ENCODE data around the gene APBB1.

APBB1 gene

DNA sequence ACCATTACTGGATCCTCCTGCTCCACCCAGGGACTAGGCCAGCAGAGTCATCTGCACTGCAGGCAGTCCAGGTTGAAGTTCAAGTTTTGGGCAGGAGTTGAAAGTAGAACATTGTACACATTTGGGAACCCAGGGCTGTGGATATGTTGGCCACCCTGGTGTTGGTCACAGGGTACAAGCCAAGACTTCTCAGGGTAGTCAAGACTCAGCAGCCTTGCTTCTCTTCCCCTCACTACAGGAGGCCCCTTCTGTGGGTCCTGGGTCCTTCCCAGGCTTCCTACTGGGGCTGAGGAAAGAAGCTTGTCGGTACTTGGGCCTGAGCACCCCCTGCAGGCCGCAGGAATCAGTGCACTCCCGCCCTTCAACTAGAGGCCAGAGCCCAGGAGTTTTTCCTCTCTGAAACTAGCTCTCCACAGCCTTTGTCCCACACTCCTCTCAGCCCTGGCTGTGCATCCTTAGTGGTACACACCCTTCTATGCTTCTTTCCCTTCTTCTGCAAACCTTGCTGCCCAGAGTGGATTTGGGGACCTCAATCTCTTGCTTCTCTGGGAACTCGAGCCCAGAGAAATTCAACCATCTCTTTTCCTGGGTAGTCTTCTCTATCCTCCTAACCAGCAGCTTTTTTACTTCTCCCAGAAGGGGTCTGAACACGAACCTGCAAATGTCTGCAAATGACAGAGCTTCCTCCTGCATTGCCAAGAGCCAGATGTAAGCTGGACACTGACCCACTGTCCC is 24.5 kb upstream of the APBB1 start:
- Histone ChIP-seq H3K27me3 (ENCODE audit: control insufficient read depth in 5 of 5, insufficient read depth in 4 of 5, low read length in 5 of 5) (no peaks in the 10 kb centered on the region), H3K36me3 (ENCODE audit: control insufficient read depth in 5 of 5, insufficient read depth in 5 of 5, low read length in 5 of 5) (peaks cover 0 to 11% (median 9%) of the 10 kb centered on the region in 5 donors), H3K4me1 (ENCODE audit: control insufficient read depth in 5 of 5, insufficient read depth in 5 of 5, low read length in 5 of 5) (peaks cover 0 to 3% (median 0%) of the 10 kb centered on the region in 5 donors), H3K9ac (ENCODE audit: low read length in 5 of 5) (no peak overlapping the region), H3K4me3 (ENCODE audit: low read depth in 1 of 5, low read length in 5 of 5) (no peak overlapping the region), H3K27ac (ENCODE audit: low read depth, low read length) (no peak overlapping the region), H3K9me3 (ENCODE audit: control insufficient read depth in 5 of 5, low read length in 5 of 5) (no peaks in the 10 kb centered on the region)

DNA sequence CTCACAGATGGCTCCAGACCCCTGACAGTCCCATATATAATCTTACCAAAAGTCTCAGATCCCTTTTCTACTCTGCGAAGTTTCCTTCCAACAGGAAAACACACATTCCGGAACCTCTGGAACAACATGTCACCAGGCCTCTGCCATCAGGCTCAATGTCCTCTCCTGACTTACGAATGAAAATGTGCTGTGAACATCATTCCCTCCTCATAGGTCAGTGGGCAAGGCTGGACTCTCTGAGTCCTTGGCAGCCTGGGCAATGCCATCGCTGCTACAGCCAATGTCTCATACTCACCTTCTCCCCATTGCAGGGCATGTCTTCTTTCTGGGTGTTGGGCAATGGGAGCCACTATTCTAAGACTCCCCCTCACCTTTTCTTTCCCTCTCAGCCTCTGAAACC is 23.5 kb upstream of the APBB1 start:
- Histone ChIP-seq H3K9me3 (ENCODE audit: control insufficient read depth in 5 of 5, low read length in 5 of 5) (no peaks in the 10 kb centered on the region), H3K9ac (ENCODE audit: low read length in 5 of 5) (no peak overlapping the region), H3K4me1 (ENCODE audit: control insufficient read depth in 5 of 5, insufficient read depth in 5 of 5, low read length in 5 of 5) (peaks cover 0 to 3% (median 0%) of the 10 kb centered on the region in 5 donors), H3K4me3 (ENCODE audit: low read depth in 1 of 5, low read length in 5 of 5) (no peak overlapping the region), H3K27ac (ENCODE audit: low read depth, low read length) (no peak overlapping the region), H3K27me3 (ENCODE audit: control insufficient read depth in 5 of 5, insufficient read depth in 4 of 5, low read length in 5 of 5) (no peaks in the 10 kb centered on the region), H3K36me3 (ENCODE audit: control insufficient read depth in 5 of 5, insufficient read depth in 5 of 5, low read length in 5 of 5) (peaks cover 0 to under 1% (median under 1%) of the 10 kb centered on the region in 5 donors)

DNA sequence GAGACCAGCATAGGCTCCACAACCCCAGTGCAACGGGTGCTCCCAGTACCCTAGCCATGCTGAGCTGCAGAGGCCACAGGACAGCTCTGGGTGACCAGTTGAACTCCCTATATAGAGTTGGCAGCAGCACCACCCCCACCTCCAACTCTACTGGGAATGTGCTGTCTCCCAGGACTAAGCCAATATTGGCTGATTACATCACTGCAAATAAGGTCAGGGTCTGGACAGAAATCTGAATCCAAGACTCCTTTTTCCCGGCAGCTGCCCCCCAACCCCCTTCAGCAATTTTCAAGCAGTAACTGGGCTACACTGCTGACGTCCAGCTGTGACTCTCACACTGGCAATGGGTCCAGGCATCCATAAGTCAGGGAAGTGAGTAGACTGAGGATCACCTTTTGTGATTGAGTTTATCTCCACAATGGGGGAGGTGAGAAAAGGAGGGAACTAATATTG is 22.0 kb upstream of the APBB1 start, which contains the start of gene HPX:
TSS of gene HPX (minus strand) at position 82 of the 453 bp plus-strand sequence. CDS start at position 58, 24 bp downstream.
- Histone ChIP-seq H3K4me1 (ENCODE audit: control insufficient read depth in 5 of 5, insufficient read depth in 5 of 5, low read length in 5 of 5) (peaks cover 0 to 3% (median 0%) of the 10 kb centered on the region in 5 donors), H3K9ac (ENCODE audit: low read length in 5 of 5) (no peak within 1 kb of the TSS), H3K4me3 (ENCODE audit: low read depth in 1 of 5, low read length in 5 of 5) (no peak within 1 kb of the TSS), H3K9me3 (ENCODE audit: control insufficient read depth in 5 of 5, low read length in 5 of 5) (no peaks in the 10 kb centered on the region), H3K27me3 (ENCODE audit: control insufficient read depth in 5 of 5, insufficient read depth in 4 of 5, low read length in 5 of 5) (no peaks in the 10 kb centered on the region), H3K36me3 (ENCODE audit: control insufficient read depth in 5 of 5, insufficient read depth in 5 of 5, low read length in 5 of 5) (no peaks in the 10 kb centered on the region), H3K27ac (ENCODE audit: low read depth, low read length) (no peak within 1 kb of the TSS)

DNA sequence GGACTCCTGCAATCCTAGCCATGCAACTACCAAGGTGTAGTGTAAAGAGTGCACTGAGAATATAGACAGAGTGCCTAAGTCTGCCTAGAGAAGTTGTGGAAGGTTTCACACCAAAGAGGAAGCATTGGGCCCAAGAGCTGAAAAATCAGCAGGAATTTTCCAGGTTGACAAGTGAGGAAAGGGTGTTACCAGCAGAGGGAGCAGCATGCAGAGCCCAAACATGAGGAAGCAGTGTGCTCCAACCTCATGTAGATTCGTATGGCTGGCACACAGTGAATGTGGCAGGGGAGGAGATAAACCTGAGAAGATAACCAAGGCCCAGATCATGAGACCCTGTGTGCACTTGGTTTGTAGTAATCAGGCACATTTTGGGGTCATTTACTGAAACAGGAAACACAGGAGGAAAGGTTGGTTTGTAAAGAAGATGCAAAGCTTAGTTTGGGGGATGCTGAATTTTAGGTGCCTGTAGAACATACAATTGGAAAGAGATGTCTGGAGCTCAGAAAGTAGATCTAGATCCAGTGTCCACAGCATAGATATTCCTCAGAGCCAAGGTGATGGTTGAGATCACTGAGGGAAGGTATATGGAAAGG is 20.2 kb upstream of the APBB1 start:
- Histone ChIP-seq H3K36me3 (ENCODE audit: control insufficient read depth in 5 of 5, insufficient read depth in 5 of 5, low read length in 5 of 5) (no peaks in the 10 kb centered on the region), H3K27me3 (ENCODE audit: control insufficient read depth in 5 of 5, insufficient read depth in 4 of 5, low read length in 5 of 5) (no peaks in the 10 kb centered on the region), H3K4me3 (ENCODE audit: low read depth in 1 of 5, low read length in 5 of 5) (no peak overlapping the region), H3K4me1 (ENCODE audit: control insufficient read depth in 5 of 5, insufficient read depth in 5 of 5, low read length in 5 of 5) (peaks cover 0 to 3% (median 0%) of the 10 kb centered on the region in 5 donors), H3K27ac (ENCODE audit: low read depth, low read length) (no peak overlapping the region), H3K9ac (ENCODE audit: low read length in 5 of 5) (no peak overlapping the region), H3K9me3 (ENCODE audit: control insufficient read depth in 5 of 5, low read length in 5 of 5) (no peaks in the 10 kb centered on the region)

DNA sequence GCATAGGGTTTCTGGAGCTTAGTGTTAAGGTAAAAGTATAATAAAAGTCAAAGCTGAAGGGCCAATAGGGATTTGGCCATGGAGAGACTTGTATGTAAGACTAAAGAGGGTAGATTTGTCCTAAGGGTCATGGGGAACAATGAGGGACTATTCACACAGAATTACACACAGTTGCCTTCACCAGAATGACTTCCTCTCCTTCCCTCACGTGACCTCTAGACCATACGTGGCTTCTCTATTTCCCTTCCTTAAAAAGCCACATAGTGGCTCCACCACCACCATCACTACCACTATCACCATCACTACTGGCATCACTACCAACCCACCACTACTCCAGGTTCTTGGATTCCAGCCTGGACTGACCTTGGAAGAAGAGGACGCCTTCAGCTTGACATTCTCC is 19.1 kb upstream of the APBB1 start:
- Histone ChIP-seq H3K36me3 (ENCODE audit: control insufficient read depth in 5 of 5, insufficient read depth in 5 of 5, low read length in 5 of 5) (no peaks in the 10 kb centered on the region), H3K9ac (ENCODE audit: low read length in 5 of 5) (no peak overlapping the region), H3K27ac (ENCODE audit: low read depth, low read length) (no peak overlapping the region), H3K27me3 (ENCODE audit: control insufficient read depth in 5 of 5, insufficient read depth in 4 of 5, low read length in 5 of 5) (no peaks in the 10 kb centered on the region), H3K4me3 (ENCODE audit: low read depth in 1 of 5, low read length in 5 of 5) (no peak overlapping the region), H3K9me3 (ENCODE audit: control insufficient read depth in 5 of 5, low read length in 5 of 5) (no peaks in the 10 kb centered on the region), H3K4me1 (ENCODE audit: control insufficient read depth in 5 of 5, insufficient read depth in 5 of 5, low read length in 5 of 5) (no peaks in the 10 kb centered on the region)

DNA sequence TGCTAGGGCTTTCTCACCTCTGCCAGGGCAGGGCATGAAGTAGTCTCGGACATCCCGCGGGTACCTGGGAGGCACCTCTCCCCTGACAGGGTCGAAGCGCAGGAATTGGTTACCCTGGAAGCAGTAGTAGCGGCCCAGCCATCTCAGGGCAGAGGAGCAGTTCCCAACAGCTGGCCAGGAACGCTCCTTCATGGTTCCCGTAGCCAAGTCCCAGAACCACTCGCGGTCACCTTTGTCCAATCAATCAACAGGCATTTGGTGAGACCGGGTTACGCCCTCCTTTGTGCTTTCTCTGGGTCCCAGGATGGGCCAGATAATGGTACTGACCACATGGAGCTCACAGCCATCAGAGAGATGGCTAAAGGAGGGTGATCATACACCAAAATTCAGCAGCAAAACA is 18.5 kb upstream of the APBB1 start:
- no peak overlapping the region for H3K27ac ChIP-seq (ENCODE audit: low read depth, low read length)
- no peaks in the 10 kb centered on the region for H3K36me3 ChIP-seq (ENCODE audit: control insufficient read depth in 5 of 5, insufficient read depth in 5 of 5, low read length in 5 of 5)
- H3K9ac ChIP-seq (ENCODE audit: low read length in 5 of 5), result no peak overlapping the region
- H3K27me3 ChIP-seq (ENCODE audit: control insufficient read depth in 5 of 5, insufficient read depth in 4 of 5, low read length in 5 of 5), result no peaks in the 10 kb centered on the region
- no peaks in the 10 kb centered on the region for H3K9me3 ChIP-seq (ENCODE audit: control insufficient read depth in 5 of 5, low read length in 5 of 5)
- no peak overlapping the region for H3K4me3 ChIP-seq (ENCODE audit: low read depth in 1 of 5, low read length in 5 of 5)
- H3K4me1 ChIP-seq (ENCODE audit: control insufficient read depth in 5 of 5, insufficient read depth in 5 of 5, low read length in 5 of 5), result no peaks in the 10 kb centered on the region

DNA sequence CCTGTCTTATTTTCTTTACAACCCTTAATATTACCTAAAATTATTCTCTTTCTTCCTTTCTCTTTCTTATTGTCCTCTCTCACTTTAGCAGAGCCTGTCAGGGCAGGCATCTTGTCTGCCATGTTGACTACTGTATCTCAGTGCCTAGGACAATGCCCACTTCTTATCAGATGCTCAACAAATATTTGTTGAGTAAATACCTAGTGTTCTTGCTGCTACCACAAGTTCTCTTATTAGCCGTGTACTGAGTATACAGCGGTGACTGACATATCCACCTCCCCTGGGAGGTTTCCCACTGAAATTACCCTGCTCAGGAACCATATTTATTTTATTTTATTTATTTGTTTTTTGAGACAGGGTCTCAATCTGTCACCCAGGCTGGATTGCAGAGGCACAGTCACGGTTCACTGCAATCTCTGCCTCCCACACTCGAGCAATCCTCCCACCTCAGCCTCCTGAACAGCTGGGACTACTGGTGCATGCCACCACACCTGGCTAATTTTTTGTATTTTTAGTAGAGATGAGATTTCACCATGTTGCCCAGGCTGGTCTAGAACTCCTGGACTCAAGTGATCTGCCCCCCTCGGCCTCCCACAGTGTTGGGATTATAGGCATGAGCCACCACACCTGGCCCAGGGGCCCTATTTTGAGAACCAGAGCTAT is 15.2 kb upstream of the APBB1 start:
- no peak overlapping the region for H3K4me3 ChIP-seq (ENCODE audit: low read depth in 1 of 5, low read length in 5 of 5)
- H3K4me1 ChIP-seq (ENCODE audit: control insufficient read depth in 5 of 5, insufficient read depth in 5 of 5, low read length in 5 of 5), result no peaks in the 10 kb centered on the region
- no peaks in the 10 kb centered on the region for H3K9me3 ChIP-seq (ENCODE audit: control insufficient read depth in 5 of 5, low read length in 5 of 5)
- H3K36me3 ChIP-seq (ENCODE audit: control insufficient read depth in 5 of 5, insufficient read depth in 5 of 5, low read length in 5 of 5), result no peaks in the 10 kb centered on the region
- no peak overlapping the region for H3K27ac ChIP-seq (ENCODE audit: low read depth, low read length)
- no peak overlapping the region for H3K9ac ChIP-seq (ENCODE audit: low read length in 5 of 5)
- no peaks in the 10 kb centered on the region for H3K27me3 ChIP-seq (ENCODE audit: control insufficient read depth in 5 of 5, insufficient read depth in 4 of 5, low read length in 5 of 5)

DNA sequence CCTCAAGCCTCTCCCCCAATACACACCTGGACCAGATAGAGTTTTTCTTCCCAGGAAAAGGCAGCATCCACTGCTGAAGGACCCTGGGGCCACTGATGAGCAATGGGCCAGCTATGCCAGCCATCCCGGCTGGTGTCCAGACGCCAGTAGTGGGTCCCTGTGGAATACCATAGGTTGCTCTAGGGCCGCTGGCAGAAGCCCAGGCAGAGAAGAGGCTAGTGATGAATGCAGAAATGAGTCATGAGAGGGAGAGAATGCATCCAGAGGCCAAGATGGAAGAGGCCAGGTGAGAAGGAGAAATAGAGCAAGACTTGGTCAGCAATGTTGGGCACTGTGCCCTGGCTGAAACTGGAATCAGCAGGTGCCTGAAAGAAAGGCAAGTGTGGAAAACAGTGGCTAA is 13.0 kb upstream of the APBB1 start:
- H3K36me3 ChIP-seq (ENCODE audit: control insufficient read depth in 5 of 5, insufficient read depth in 5 of 5, low read length in 5 of 5), result no peaks in the 10 kb centered on the region
- H3K9me3 ChIP-seq (ENCODE audit: control insufficient read depth in 5 of 5, low read length in 5 of 5), result no peaks in the 10 kb centered on the region
- no peaks in the 10 kb centered on the region for H3K4me1 ChIP-seq (ENCODE audit: control insufficient read depth in 5 of 5, insufficient read depth in 5 of 5, low read length in 5 of 5)
- no peaks in the 10 kb centered on the region for H3K27me3 ChIP-seq (ENCODE audit: control insufficient read depth in 5 of 5, insufficient read depth in 4 of 5, low read length in 5 of 5)
- H3K4me3 ChIP-seq (ENCODE audit: low read depth in 1 of 5, low read length in 5 of 5), result no peak overlapping the region
- no peak overlapping the region for H3K27ac ChIP-seq (ENCODE audit: low read depth, low read length)
- H3K9ac ChIP-seq (ENCODE audit: low read length in 5 of 5), result no peak overlapping the region

DNA sequence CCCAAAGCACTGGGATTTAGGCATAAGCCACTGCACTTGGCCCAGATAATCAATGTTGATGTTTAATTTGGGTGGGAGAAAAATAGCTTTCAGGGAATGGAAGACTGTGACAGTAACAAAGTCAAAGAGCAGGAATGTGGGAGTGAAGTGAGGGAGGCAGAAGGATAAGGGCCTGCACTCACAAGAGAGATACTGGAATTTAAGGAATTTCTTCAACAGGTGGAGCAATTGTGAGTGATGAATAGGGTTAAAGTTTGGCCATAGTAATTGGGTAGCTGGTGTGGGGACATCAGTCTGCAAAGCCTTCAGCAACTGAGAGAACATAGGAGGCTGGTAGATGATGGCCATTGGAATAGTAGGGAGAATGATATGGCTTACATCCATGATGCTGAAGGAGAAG is 8.6 kb upstream of the APBB1 start:
- peaks cover 0 to 5% (median 0%) of the 10 kb centered on the region in 5 donors for H3K27me3 ChIP-seq (ENCODE audit: control insufficient read depth in 5 of 5, insufficient read depth in 4 of 5, low read length in 5 of 5)

DNA sequence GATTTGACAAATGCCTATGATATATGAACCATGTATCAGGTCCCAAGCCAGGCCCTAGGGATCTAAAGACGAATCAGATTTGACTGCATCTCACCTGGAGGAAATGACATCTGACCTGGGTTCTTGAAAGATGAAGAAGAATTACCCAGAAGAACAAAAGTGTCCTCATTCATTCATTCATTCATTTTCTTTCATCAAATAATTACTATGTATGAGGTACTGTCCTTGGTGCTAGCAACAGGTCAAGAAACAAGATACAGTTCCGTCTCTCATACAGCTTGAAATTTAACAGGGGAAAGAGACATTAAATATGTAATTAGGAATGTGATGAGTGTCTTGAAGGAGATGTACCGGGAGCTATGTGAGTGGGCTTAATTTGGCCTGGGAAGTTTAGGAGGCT is 1.8 kb upstream of the APBB1 start:
- no peaks in the 10 kb centered on the region for H3K9me3 ChIP-seq (ENCODE audit: control insufficient read depth in 5 of 5, low read length in 5 of 5)
- H3K36me3 ChIP-seq (ENCODE audit: control insufficient read depth in 5 of 5, insufficient read depth in 5 of 5, low read length in 5 of 5), result no peaks in the 10 kb centered on the region
- H3K27me3 ChIP-seq (ENCODE audit: control insufficient read depth in 5 of 5, insufficient read depth in 4 of 5, low read length in 5 of 5), result peaks cover 0 to 5% (median 0%) of the 10 kb centered on the region in 5 donors
- no peak overlapping the region for H3K4me3 ChIP-seq (ENCODE audit: low read depth in 1 of 5, low read length in 5 of 5)
- H3K9ac ChIP-seq (ENCODE audit: low read length in 5 of 5), result no peak overlapping the region
- H3K27ac ChIP-seq (ENCODE audit: low read depth, low read length), result no peak overlapping the region
- peaks cover 0 to 18% (median 13%) of the 10 kb centered on the region in 5 donors for H3K4me1 ChIP-seq (ENCODE audit: control insufficient read depth in 5 of 5, insufficient read depth in 5 of 5, low read length in 5 of 5)

More for the DNA sequence above, 8.6 kb upstream of the APBB1 start:
- no peaks in the 10 kb centered on the region for H3K4me1 ChIP-seq (ENCODE audit: control insufficient read depth in 5 of 5, insufficient read depth in 5 of 5, low read length in 5 of 5)
- H3K9me3 ChIP-seq (ENCODE audit: control insufficient read depth in 5 of 5, low read length in 5 of 5), result no peaks in the 10 kb centered on the region
- H3K4me3 ChIP-seq (ENCODE audit: low read depth in 1 of 5, low read length in 5 of 5), result no peak overlapping the region
- no peaks in the 10 kb centered on the region for H3K36me3 ChIP-seq (ENCODE audit: control insufficient read depth in 5 of 5, insufficient read depth in 5 of 5, low read length in 5 of 5)
- no peak overlapping the region for H3K9ac ChIP-seq (ENCODE audit: low read length in 5 of 5)
- no peak overlapping the region for H3K27ac ChIP-seq (ENCODE audit: low read depth, low read length)
